ENCODE data around the gene PIH1D2.
"Not testable (repeated sequence)": the region's sequence is repeated elsewhere in the genome, so short reads cannot be mapped to it uniquely, and the experiment has no call there.

PIH1D2 gene, protein sequence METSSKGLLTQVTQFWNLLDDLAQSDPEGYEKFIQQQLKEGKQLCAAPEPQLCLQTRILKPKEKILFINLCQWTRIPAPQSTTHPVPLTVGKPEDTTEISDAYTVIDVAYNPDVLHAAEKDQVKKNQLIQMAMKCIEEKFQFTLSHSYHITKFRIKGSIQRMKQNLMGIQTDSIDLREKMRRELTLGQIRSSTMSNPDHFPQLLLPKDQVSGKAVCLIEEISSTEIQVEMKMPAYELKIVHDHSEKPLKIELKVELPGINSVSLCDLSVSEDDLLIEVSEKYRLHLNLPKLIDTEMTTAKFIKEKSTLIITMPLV

DNA sequence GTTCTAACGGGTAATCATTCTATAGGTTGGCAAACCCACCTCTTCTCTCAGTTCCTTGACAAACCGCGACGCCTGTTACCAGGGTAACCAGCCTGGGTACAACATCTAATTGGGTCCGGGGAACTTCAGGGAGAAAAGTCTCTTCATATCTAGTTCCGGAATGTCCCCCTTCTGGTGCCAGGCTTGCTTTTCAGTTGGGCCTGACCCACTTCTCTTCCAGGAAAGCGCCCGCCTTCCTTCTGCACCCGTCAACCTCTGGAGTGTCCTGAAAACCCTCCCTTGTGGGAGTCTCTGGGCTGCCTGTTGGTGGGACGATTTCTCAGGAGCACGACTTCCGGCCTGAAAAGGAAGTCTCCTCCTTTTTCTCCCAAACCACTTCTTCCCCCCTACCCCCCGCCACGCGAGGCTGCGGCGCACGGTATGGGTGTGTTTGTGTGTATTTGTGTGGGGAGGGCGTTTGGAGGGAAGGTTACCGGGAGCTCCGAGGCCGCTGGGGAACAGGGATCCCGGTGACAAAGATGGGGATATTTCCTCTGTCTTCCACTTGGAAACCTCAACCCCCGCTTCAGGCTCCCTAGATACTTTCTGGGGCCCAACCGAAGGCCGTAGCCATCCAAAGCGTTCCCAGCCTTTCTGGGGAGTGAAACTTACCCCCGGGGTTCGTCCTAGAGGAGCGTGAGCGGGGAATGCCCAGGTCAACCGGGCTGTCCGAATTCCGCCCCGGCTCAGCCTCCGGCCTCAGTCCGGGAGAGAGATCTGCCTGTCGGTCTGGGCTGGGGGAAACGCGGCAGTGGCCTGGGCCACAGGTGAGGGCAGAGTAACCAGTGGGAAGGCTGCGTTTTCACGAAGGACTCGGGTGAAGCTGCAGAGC lies at the start of gene PIH1D2, which contains the start of gene NKAPD1:
TSS of gene PIH1D2 (minus strand) at position 77 of the 871 bp plus-strand sequence. CDS start 843 bp downstream, outside the sequence.
TSS of gene NKAPD1 (plus strand) at position 359 of the 871 bp plus-strand sequence. CDS start 1,276 bp downstream, outside the sequence.
- DNase-seq = peak; percentile 82 to 89

DNA sequence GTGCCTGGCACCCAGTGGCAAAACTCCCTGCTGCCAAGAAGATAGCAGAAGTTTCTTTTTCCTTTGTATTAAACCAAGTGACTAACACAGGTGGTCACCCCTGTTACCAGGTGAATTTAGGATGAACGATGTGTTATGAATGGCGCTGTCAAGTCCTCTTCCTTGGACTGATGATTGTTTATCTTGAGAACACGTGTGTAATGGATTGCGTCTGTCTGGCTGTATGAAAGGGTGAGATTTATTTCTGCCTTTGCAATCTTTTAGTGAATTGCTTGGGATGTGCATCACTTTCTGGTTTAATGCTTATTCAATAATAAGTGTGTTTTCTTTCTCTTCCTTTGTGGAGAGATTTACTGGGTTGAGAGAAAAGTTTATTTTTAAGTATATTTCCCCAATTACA lies 49.3 kb upstream of the PIH1D2 start:
- no peak for DNase-seq

DNA sequence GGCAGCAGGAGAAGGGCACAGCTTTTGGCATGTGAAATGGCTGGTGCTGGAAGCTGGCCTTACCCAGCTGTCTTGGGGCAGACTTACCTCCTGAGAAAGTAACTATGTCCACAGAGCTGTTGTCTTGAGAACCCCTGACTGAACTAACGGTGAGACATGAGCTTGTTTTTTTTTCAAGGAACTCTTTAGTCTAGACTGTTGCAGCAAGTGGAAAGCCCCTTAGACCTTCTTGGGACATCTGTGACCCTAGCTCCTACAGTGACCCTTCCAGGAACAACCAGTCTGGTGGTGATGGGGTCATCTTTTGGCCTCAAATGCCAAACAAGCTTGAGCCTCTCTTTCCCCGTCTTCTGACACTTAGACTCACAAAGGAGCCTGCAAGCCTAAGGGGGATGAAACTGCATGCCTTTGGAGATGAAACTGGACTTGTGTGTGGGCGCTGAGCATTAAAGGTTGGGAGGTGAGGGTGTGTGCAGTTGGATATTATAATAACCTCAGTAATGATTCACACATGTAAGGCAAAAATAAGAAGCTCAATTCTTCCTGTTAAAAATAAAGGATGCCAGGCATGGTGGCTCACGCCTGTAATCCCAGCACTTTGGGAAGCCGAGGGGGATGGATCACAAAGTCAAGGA lies 48.3 kb upstream of the PIH1D2 start:
- DNase-seq = no peak

DNA sequence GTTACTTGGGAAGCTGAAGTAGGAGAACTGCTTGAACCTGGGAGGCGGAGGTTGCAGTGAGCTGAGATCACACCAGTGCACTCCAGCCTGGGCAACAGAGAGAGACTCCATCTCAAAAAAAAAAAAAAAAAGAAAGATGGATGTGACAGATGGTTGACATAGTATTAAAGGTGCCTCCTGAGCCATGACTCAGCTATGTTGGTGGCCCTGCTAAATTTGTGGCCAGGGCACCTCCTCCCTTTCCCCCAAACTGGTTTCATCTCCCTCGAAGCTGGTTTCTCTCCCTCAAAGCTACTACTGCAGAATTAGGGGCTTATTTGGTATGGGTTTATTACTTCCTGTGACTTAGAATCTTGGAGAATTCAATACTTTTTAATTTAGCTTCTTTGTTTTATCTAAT lies 44.4 kb upstream of the PIH1D2 start:
- DNase-seq = no peak

DNA sequence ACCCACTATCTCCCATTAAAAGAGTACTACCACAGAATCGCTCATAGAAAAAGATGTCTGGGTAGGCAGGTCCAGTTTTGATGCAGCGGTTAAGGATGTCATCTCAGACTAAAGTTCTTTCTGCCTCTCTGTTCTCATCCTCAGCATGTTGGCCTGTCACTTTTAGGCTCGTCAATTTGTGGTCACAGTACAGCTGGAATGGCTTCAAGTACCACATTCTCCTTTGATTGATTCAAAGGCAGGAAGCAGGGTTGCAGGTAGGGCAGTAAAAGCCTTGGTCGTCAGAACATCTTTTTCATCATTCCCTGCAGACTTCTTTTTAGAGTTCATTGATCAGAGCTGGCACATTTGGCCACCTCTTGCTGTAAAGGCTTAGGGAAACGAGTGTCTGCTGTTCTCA lies 41.6 kb upstream of the PIH1D2 start:
- no peak for DNase-seq

DNA sequence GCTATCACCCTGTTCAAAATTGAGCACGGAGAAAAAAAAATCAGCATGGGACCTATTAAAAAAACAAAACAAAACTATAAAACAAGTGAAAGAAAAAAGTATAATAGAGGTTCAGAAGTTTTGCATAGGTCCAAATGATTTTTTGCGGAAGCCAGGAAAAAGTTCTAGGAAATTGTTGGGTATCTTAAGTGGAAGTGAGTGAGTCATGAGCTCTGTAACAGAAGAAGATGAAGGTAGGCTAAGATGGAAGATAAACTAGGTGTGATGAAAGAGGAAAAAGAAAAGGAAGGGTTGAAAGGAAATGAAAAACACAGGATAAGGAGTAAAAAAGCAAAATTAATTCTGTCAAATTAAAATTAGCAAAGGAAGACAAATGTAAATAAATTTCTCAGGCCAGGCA lies 40.6 kb upstream of the PIH1D2 start:
- no peak for DNase-seq

DNA sequence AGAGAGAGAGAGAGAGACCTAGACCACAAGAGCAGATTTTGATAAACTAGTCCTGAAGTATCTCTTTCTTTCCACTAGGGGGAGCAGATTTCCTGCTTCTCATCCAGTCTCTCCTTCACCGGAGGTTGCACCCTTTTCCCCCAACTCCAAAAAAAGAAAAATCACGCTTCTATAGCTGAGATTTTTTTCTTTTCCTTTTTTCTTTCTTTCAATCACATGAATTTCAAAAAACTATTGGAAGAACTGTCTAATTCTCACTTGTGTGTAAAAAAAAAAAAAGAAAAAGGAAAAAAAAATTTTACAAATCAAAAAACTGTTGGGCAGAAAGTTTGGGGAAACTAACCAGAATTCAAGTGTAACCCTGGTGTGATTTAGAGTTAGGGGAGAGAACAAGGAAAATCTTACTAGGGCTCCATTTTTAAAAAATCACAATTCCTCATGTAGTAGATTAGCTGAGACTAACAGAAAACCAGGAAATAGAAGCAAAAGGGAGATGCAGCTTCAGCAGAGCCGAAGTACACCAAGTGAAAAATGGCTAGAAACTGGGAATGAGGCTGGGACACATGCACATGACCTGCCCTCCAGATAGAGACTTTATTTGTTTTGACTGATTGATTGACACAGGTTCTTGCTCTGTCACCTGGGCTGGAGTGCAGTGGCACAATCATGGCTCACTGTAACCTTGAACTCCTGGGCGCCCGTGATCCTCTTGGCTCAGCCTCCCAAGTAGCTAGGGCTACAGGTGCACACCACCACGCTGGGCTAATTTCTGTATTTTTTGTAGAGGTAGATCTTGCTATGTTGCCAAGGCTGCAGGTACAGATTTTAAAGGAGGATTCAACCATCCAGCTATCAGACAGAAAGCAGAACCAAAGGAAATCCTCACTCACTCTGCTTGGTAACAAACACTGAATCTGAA lies 40.0 kb upstream of the PIH1D2 start:
- peak in 1 of 2 donors; percentile 50 for DNase-seq

DNA sequence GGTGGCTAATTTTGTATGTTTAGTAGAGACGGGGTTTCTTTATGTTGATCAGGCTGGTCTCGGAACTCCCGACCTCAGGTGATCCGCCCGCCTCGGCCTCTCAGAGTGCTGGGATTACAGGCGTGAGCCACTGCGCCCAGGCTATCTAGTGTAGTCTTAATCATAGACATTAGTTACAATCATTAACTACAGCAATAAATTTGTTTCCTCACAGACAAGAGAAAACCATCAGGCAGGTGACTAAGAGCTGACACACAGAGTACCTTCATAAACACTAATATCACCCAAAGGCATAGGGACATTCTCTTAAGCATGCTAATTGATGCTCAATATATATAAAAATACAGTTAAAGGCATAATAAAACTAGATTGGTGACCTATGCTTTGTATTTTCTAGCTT lies 32.3 kb upstream of the PIH1D2 start:
- DNase-seq = no peak

DNA sequence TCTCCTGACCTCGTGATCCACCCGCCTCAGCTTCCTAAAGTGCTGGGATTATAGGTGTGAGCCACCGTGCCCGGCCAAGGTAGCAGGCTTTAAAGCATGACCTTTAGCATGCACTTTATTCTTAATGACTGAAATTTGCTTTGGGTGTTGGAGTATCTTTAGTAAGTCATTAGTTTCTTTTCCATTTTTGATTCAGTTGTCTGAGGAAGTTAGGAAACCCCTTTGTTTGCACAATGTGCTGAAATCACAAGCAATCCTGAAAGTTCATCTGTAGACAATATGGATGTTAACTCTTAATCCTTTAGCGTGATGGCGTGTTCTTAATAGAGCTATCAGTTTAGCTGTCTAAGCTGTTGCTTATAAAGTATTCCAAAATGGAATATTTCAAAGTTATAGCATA lies 29.6 kb upstream of the PIH1D2 start:
- no peak for DNase-seq

DNA sequence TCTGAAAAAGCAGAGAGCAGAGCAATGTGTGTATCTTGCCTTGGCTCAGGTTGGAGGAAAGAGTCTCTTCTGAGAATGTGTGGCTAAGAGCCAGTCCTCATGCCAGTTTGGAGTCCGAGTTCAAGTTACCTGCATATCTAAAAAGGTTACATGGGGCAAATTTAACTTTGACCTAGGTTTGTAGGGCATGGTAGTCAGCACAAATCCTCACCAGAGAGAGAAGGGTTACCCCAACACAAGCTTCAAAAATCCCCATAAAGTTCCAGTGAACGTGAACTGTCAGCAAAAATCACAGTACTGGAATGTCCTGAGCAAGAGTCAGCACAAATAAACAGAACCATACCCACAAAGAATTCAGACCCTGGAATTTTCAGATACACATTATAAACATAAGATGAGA lies 26.6 kb upstream of the PIH1D2 start:
- no peak for DNase-seq

DNA sequence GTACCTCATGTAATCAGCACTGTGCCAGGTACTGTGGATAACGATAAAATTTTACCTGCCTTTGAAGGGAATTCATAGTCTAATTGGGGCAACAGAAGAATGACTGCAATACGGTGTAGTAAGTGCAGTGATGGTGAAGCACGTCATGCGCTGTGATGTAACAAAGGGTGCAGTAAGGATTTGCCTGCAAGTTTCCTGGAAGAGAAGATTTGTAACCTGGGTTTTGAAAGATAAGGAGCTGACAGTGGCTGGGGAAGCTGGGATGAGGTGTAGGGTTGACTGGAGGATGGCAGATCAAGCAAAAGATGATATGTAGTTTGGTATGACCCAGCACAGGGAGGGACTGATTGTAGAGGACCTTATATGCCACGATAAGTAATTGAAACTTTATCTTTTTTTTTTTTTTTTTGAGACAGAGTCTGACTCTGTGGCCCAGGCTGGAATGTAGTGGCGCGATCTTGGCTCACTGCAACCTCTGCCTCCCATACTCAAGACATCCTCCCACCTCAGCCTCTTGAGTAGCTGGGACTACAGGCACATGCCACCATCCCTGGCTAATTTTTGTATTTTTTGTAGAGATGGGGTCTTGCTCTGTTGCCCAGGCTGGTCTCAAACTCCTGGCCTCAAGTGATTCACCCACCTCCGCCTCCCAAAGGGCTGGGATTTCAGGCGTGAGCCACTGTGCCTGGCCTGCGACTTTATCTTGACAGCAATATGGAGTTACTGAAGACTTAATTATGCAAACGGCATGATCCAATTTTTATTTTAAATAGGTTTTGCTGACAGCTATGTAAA lies 24.1 kb upstream of the PIH1D2 start:
- no peak for DNase-seq

DNA sequence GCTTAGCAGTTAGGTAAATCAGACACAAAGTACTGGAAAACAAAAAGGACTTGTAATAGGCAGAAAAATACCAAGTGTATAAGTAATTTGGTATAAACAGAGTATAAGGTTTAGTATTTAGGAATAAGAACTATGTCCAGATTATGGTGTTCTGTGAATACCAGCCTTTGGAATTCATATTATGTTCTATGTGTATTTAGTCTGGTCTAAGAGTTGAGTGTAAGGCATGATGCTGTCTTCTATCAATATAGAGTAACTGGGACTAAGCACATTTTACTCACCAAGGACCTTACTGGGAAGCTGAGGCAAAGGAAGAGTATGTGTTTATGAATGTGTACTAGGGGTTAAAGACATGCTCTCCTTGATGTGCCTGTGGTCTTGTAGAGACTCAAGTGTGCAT lies 22.4 kb upstream of the PIH1D2 start:
- DNase-seq = no peak

DNA sequence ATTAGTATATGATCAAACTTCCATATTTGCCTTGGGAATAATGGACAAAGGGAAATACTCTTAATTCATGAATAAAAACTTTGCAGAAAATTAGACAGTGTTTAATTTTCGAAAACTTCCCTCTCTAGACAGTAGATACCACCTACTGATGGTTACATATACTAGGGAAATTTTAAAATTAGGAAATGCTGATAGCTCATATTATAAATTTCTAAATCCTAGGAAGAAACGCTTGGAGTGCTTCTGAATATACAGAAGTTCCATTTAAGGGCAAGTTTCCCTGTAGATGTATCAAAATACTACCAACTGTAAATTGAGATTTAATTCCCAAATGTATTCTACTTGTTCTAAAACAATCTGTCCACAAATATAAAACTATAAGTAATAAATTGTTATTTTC lies 21.5 kb upstream of the PIH1D2 start:
- not testable (repeated sequence) for DNase-seq

DNA sequence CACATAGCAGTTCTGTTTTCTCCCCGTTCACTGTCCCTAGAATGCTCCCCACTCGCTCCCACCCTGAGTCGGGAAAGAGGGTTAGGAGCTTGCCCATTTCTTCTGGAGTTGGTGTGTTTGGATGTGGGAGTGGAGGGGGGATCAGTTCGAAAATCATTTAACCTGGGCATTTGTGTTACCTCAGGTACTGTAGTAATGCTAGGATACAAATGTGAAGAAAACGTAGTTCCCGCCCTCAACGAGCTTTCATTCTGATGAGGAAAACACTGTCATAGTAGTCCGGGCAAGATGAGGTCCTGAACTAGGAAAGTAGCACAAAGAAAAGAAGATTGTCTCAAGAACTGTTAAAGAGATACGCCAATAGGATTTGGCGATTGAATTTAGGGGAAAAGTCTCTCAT lies 13.4 kb upstream of the PIH1D2 start:
- no peak for DNase-seq

DNA sequence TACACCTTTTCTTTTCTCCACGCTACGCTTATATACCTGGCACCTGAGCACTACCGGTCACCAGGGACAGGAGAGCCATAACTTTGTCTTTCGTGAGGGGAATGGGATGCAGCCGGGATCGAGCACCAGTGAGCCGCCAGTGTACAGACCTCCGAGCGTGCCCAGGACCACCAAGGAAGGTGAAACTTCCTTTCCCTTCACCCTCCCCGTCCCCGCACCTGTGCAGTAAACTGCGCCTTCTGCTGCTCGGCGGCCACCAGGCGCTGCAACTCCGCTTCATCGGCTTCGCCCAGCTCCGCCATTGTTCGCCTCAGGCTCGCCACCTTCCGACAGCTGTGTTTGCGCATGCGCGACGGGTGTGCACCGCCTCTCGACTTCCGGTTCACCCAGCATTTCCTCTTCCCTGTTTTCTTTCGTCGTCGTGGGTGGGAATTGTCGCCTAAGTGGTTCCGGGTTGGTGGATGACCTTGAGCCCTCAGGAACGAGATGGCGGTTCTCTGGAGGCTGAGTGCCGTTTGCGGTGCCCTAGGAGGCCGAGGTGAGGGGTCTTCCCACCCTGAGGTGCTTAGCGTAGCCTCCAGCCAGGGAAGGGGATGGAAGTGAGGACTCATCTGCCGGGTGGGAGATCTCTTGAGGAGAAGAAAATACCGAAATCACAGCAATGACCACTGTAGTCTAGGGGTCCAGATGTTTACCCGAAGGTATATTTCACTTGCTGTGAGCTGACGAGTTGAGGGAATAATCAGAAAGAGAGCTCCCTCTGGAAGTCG lies 12.8 kb upstream of the PIH1D2 start, which contains the start of the genes SDHD and TIMM8B:
TSS of gene SDHD (plus strand) at position 452 of the 770 bp plus-strand sequence. CDS start at position 487, 35 bp downstream.
TSS of gene TIMM8B (minus strand) at position 335 of the 770 bp plus-strand sequence. CDS start at position 302, 33 bp downstream.
- DNase-seq = peak; percentile 97 to 98

DNA sequence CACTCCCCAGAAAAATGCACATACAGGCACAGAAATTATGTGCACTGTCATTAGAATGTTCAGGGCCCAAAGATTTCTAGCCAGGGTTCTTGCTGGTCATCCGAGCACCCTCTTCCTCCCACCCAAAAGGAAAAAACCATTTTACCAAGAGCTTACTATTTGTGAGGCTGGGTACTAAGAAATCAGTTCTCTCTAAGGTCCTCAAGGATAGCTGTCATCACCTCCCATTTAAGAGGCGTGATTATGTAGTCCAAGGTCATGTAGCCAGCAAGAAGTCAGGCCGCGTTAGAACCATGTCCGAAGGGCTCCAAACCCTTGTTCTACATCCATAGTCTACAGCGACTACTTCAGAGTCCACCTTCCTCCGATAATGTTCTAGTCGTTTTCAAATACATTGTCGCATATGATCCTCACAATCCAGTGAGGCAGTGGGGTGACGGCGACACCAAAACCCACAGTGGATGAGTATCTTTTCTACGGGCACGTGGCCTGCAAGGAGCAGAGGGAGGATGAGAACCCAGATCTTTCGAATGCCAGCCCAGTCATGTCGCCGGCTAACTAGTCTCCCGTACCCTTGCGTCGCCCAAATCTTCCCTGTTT lies 12.1 kb upstream of the PIH1D2 start:
- peak in 1 of 2 donors; percentile 31 for DNase-seq

DNA sequence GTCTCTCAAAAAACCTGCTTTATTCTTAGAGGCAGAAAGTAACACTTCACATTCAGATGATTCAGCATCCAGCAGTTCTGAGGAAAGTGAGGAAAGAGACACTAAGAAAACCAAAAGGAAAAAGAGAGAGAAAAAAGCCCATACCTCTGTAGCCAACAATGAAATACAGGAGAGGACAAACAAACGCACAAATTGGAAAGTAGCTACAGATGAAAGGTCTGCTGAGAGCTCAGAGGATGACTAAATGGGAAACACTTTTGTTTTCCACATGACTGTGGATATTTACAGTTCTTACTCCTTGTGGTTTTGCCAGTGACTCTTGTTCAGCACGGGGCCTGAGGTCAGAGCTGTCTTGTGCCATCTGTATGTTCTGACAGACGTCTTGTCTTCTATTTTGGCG lies 8.9 kb upstream of the PIH1D2 start:
- DNase-seq = no peak

DNA sequence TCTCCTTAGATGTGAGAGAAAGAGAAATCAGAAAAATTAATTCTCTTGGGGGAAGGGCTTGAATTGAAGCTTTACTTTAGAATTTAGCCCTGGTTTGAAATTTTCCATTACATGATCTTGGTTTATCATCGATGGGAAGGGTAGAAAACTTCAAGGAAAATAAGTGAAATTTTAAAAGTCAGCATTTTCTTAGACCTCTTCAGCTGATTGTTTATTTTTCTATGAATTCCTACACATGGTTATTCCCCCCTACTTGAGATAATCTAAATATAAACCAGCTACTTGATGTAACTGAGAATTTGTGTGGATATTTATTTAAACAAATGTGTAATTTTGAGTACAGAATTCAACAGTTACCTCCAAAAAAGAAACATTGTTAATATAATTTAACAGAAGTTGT lies 10.9 kb downstream of the PIH1D2 start:
- DNase-seq = no peak

DNA sequence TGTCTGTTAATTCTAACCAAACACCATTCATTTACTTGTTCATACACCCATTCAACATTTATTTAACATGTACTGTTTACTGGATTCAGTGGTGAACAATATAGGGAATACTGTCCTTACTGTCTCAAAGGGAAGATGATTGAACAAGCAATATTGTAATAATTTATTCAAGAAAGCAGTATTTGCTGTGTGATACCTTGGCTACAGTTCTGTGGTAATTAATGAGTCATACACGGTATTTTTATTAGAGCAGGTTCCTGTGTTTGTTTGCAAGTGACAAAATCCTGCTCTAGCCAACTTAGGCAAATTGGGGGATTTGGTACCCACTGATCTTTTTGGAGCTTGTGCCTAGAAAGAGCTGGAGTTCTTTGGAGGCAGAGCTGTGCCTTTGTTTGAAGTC lies 15.7 kb downstream of the PIH1D2 start:
- no peak for DNase-seq

DNA sequence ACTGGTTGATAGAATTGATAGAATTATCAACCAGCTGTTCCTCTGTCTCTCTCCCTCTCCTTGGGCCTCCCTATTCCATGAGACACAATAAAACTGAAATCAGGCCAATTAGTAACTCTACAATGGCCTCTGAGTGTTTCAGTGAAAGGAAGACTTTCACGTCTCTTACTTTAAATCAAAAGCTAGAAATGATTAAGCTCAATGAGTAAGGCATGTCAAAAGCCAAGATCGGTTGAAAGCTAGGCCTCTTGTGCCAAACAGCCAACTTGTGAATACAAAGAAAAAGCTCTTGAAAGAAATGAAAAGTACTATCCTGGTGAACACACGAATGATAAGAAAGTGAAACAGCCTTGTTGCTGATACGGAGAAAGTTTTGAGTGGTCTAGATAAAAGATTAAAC lies 16.6 kb downstream of the PIH1D2 start:
- no peak for DNase-seq

Data from CD4-positive, alpha-beta T cell treated with Interferon alpha-2 for 1 hour (primary cell).